GM12874 (cell line): ENCODE data around the gene NUMB.

Experiments used
- CTCF ChIP-seq: IDR thresholded peaks from 2 replicates; pipeline ENCODE4 v1.5.1; 2011; ENCODE audit warnings: low read depth, mild to moderate bottlenecking, control low read depth, low read length, moderate library complexity; ENCODE audit not compliant: insufficient read depth

NUMB gene

DNA sequence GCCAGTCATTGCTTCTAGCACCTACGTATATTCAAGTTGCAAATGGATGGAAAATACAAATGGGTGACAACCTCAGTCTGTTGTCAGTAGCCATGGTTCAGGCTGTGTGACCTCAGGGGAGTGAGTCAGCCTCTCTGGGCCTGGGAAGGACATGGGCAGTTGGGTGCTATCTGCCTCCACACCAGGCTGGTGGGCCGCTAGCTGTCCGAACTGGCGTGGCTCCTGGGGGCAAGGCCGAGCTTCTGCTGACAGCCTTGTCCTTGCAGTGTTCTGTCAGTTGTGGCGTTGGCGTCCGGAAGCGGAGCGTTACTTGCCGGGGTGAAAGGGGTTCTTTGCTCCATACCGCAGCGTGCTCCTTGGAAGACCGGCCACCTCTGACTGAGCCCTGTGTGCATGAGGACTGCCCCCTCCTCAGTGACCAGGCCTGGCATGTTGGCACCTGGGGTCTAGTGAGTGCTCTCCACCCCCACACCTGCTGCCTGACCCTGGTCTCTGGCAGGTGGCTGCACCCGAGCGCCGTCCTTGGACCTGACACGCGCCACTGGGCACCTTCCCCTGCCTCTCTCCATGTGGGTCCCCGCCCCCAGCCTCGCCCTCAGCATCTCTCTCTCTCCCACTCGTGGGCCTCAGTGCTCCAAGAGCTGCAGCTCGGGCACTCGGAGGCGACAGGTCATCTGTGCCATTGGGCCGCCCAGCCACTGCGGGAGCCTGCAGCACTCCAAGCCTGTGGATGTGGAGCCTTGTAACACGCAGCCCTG, 203.9 kb downstream of the NUMB start:
- no peak for TF ChIP-seq CTCF

DNA sequence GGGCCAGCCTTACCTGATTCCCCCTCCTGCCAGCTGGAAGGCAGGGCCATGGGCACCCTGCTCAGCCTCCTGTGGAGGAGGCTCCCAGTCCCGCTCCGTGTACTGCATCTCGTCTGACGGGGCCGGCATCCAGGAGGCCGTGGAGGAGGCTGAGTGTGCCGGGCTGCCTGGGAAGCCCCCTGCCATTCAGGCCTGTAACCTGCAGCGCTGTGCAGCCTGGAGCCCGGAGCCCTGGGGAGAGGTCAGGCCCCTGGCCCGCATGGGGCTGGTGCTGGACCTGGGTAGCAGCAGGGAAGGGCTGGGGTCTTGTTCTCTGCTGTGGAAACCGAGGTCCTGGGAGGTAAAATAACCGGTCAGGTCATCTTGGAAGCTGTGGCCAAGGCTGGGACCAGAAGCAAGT, 204.6 kb downstream of the NUMB start:
- no peak for TF ChIP-seq CTCF

GRCh38 chr14:73253323-73253610, 205.1 kb downstream of the NUMB start:
- no peak for TF ChIP-seq CTCF

- TF ChIP-seq CTCF = no peak
Observed at GRCh38 chr14:73252491-73253322, 205.6 kb downstream of the NUMB start.

GRCh38 chr14:73251516-73252215, 206.7 kb downstream of the NUMB start:
- TF ChIP-seq CTCF = no peak

- no peak for TF ChIP-seq CTCF
Observed at GRCh38 chr14:73250781-73251500, 207.4 kb downstream of the NUMB start.

DNA sequence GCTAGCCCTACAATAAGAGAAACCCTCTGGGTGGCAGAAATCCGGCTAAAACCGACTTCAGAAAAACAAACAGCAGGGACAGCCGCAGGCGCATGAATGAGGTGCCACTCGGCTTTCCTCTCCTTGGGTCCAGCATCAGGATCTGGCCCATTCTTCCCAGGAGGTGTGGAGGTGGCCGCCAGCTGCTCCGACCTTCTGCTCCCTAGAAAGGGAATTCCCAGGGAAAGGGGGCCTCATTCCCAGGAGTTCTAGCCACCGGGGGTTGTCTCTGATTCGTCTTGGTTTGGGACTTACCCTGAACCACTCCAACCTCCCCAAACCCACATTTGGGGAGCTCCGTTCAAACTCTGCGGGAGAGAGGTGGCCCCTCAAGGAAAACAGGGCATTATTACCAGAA, 208.0 kb downstream of the NUMB start:
- TF ChIP-seq CTCF = no peak
